ENCODE results near the gene CDKN2B-AS1. TPM values are rescaled to one million over a fixed set of nuclear protein-coding genes. Genes with fewer than 3 reads are reported as not detected.

Gene CDKN2B-AS1
- total RNA-seq, 2 donors from 2014 or later, result 39.7 to 73.7 TPM

DNA sequence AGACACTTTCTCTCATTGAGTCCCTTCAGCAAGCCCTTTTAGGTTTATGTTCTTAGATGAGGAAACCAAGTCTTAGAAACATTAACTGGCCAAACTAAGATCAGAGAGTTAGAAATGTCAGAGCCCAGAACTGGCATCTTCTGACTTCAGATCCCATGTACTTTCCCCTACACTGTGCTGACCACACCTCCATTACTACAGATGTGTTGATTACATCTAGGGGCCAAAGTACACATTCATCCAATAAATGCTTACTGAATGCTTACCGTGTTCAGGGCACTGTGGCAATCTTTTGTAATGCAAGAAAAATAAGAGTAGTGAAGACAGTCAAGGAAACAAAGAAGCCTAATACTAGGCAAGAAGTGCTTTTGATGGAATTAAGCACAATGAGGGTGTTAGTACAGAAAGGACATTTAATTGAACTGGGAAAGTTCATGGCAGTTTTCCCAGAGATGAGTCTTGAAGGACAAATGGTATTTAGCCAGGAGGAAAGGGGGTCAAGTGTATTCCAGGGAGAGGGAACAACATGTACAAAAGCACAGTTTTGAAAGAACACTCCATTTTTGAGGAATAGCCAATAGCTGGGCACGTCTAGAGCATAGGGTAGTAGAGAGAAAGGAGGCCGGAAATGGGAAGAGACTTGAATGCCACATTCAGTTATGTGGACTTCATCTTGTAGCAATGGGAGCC, 104.2 kb downstream of the CDKN2B-AS1 start:
- no peaks in the 10 kb centered on the region for H3K9me3 ChIP-seq
- no peaks in the 10 kb centered on the region for H3K36me3 ChIP-seq
- H3K27me3 ChIP-seq, result no peaks in the 10 kb centered on the region
- H3K27ac ChIP-seq, result peak overlapping the region; percentile 59
- DNase-seq, result peak; percentile 57
- TF ChIP-seq, protein P1, sequence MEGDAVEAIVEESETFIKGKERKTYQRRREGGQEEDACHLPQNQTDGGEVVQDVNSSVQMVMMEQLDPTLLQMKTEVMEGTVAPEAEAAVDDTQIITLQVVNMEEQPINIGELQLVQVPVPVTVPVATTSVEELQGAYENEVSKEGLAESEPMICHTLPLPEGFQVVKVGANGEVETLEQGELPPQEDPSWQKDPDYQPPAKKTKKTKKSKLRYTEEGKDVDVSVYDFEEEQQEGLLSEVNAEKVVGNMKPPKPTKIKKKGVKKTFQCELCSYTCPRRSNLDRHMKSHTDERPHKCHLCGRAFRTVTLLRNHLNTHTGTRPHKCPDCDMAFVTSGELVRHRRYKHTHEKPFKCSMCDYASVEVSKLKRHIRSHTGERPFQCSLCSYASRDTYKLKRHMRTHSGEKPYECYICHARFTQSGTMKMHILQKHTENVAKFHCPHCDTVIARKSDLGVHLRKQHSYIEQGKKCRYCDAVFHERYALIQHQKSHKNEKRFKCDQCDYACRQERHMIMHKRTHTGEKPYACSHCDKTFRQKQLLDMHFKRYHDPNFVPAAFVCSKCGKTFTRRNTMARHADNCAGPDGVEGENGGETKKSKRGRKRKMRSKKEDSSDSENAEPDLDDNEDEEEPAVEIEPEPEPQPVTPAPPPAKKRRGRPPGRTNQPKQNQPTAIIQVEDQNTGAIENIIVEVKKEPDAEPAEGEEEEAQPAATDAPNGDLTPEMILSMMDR (IDR thresholded peaks at IDR 0.05), result no peak
- H3K4me3 ChIP-seq, result no peak overlapping the region
- H3K4me1 ChIP-seq, result no peaks in the 10 kb centered on the region
- peak overlapping the region in 1 of 2 donors; percentile 9 for H3K9ac ChIP-seq (ENCODE audit: low read depth in 2 of 2, low read length in 2 of 2)
- intact Hi-C loops (cut with DNase I), result no loop called here

DNA sequence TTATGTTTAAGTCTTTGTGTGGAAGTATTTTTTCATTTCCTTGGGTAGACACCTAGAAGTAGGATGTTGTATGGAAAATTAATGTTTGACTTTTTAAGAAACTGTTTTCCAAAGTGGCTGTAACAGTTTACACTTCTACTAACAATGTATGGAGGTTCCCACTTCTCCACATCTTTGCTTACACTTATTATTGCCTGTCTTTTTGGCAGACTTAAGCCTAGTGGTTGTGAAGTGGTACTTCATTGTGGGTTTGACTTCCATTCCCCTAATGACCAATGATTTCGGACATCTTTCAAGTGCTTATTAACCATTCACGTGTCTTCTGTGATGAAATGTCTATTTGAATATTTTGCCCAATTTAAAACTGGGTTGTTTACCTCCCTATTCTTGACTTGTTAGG, 106.0 kb downstream of the CDKN2B-AS1 start:
- Histone ChIP-seq H3K9ac (ENCODE audit: low read depth in 2 of 2, low read length in 2 of 2) (no peak overlapping the region), H3K9me3 (no peaks in the 10 kb centered on the region), H3K4me1 (no peaks in the 10 kb centered on the region), H3K36me3 (no peaks in the 10 kb centered on the region), H3K27me3 (no peaks in the 10 kb centered on the region), H3K4me3 (no peak overlapping the region), H3K27ac (no peak overlapping the region)
- no peak for DNase-seq
- intact Hi-C loops (cut with DNase I), result no loop called here
- TF ChIP-seq, protein P1 (IDR thresholded peaks at IDR 0.05), result no peak

DNA sequence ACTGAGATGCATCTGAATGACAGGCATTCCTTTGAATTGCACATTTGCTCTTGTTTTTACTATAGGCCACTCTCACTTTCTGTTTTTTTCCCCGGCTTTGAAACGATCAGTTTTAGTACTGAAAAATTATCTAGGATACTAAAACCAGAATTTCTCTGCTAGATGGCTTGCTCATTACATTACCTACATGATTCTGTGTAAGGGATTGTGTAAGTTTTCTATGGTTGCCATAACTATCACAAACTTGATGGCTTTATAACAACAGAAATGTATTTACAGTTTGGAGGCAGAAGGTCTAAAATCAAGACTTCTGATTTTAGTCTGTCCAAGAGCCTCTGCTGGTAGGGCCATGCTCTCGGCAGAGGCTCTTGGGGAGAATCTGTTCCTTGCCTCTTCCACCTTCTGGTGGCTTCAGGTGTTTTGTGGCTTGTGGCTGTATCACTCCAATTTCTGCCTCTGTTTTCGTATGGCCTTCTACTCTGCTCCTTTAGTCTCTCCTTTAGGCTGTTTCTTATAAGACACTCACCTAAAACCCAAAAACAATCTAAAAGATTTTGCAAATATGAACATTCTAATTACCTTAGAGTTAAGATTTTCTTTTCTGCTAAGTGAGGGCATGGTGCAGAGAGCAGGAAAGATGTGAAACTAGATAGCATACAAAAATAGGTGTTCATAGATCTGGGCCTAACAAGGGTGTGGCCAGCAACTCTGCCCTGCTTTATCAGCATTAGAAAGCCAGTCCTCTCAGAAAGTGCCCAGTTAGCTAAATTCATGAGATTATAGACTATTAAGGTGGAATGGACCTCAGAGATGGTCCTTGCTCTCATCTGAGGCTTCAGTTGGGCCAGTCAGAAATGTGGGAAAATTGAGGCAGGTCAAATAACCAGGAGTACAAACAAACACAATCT, 107.8 kb downstream of the CDKN2B-AS1 start:
- TF ChIP-seq, protein P1 (IDR thresholded peaks at IDR 0.05), result no peak
- no peak overlapping the region for H3K9ac ChIP-seq (ENCODE audit: low read depth in 2 of 2, low read length in 2 of 2)

DNA sequence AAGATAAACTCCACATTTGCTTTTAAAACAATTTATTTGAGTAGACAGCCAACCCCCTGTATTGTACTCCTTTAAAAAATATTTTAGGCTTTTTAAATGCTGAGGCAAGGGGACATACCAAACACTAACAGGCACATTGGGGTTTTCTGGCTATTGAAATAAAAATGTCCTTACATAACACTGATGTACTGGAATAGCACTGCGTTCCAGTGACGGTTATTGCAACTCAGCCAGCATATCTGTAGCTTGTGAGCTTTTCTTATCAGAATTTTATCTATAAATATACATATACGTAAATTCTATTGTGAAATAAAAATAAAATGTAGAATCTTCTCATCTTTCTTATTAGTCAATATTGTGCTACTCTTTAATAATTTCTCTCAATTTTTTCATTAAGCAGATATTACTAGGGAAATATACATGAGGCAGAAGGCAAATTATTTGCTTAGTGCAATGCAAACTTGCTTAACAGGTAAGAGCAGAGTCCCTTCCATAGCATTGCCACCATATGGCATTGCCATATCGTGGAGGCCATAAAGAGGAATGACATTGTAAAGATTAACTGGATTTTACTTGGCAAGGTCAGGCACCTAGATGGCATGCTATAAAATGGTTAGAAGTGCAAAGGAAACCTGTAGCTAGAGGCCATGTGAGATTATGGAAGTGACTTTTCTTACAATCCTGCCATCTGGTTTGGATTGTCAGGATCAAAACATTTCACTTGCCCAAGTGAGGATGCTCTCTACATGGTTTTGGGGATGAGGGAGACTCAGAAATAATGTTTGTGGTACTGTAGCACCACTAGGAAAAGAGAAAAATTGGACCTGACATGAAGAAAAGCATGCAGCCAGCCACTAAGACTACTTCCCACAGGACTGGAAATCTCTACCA, 109.3 kb downstream of the CDKN2B-AS1 start:
- Histone ChIP-seq H3K27ac (peak overlapping the region; percentile 71), H3K36me3 (no peaks in the 10 kb centered on the region), H3K4me1 (peaks cover 4% of the 10 kb centered on the region), H3K27me3 (no peaks in the 10 kb centered on the region), H3K9ac (ENCODE audit: low read depth in 2 of 2, low read length in 2 of 2) (no peak overlapping the region), H3K4me3 (no peak overlapping the region), H3K9me3 (no peaks in the 10 kb centered on the region)
- intact Hi-C loops (cut with DNase I), result no loop called here
- DNase-seq, result peak; percentile 62
- TF ChIP-seq, protein P1 (IDR thresholded peaks at IDR 0.05), result no peak

More for the DNA sequence above, 107.8 kb downstream of the CDKN2B-AS1 start:
- Histone ChIP-seq H3K4me3 (no peak overlapping the region), H3K4me1 (no peaks in the 10 kb centered on the region), H3K9me3 (no peaks in the 10 kb centered on the region), H3K36me3 (no peaks in the 10 kb centered on the region), H3K27ac (peak overlapping the region; percentile 56), H3K27me3 (no peaks in the 10 kb centered on the region)
- no peak for DNase-seq
- intact Hi-C loops (cut with DNase I), result no loop called here

All from colonic mucosa (tissue), 4 donors.